Cerebellar nuclear complex (tissue), 1 donor: Measurements from ENCODE around the gene NRG3.
"Not testable (repeated sequence)": the region's sequence is repeated elsewhere in the genome, so short reads cannot be mapped to it uniquely, and the experiment has no call there.

Experiments used
- DNase-seq, 2 experiments: peaks; one replicate each; lab custom pipeline; 2025; lab: John Stamatoyannopoulos, UW

Gene NRG3

DNA sequence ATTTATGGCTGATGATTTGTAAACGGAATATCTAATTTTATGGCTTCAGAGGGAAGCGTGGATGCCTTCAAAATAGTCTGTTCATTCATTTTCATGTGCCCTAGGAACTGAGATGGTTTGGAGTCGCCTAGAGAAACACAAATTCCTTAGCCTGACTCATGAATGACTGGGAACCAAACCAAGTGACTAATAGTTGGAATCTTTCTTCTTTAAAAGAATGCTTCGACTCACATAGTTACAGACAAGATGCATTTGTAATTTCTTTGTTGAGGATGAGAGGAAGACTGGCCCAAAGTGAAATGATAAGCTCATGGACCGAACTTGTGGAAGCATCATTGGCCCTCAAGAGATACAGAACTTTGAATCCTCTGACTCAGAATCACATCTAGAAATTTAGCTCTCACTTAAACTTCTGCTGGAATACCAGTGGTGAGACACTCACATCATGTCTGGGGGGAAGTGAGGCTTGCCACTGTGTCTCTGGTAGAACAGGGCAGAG lies 1107.2 kb downstream of the NRG3 start:
- no peak for DNase-seq

DNA sequence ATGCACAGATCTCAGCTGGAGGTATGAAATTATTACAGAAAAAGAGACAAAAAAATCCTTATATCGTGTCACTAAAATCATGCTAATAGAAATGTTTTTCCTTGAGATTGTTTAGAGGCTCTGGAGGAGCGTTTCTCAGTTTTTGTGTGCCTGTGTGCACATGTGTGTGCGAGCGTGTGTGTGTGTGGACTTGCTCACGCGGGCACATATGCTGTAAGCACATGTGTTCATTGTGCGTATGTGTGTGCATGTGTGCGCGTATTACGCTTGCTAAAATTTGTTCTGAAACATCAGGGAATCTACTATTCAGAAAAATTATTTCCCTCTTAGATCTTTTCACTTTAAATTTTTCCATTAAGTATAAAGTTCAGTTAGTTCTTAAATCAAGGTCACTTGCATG lies 1111.2 kb downstream of the NRG3 start:
- no peak for DNase-seq

GRCh38 chr10:83006479-83006878 lies 1131.5 kb downstream of the NRG3 start:
- not testable (repeated sequence) for DNase-seq

- DNase-seq: no peak
Observed at GRCh38 chr10:83007510-83007909, 1132.5 kb downstream of the NRG3 start.

GRCh38 chr10:83012866-83013265 lies 1137.9 kb downstream of the NRG3 start:
- no peak for DNase-seq

GRCh38 chr10:83017076-83017867 lies 1142.3 kb downstream of the NRG3 start:
- DNase-seq: no peak

DNA sequence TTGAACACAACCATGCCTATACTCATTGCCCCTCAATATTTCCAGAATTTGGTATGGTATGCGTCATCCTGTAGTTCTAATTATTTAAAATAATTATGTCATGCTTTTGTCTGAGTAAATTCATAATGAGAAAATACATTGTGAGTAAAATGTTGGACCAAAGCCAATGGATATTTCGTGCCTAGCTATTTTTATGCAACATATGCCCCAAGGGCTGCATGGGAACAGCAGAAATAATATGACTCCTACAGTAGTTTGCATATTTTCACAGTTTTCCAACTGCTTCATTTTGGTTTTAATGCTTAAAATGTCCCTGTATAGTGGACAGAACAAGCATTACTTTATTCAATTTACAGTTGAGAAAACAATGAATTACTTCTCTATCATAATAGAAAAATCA lies 1148.7 kb downstream of the NRG3 start:
- DNase-seq: no peak
